GM12878 (cell line): ENCODE data around the gene EFHC1. TPM values are rescaled to one million over a fixed set of nuclear protein-coding genes. Genes with fewer than 3 reads are reported as not detected.

ENCODE experiments used
- ATAC-seq: fragments of 200-7000 bp; cut with Tn5 transposase; 3 replicates; pipeline ENCODE4 v1.9.1; 2020; ENCODE audit warnings: mild to moderate bottlenecking, moderate library complexity
- BruUV-seq: library from RNA; stranded (reverse); fragments of 400-500 nt; replicated peaks from 2 replicates; lab custom pipeline; 2021; lab: Mats Ljungman, UMichigan
- CTCF ChIA-PET: fragments of 300-600 bp; sonication (Branson Sonifier 250); formaldehyde crosslinking; extraction: SDS; loops from one replicate; lab custom pipeline; 2021; ENCODE audit warnings: inconsistent platforms; lab: Yijun Ruan, JAX
- POLR2A ChIA-PET: fragments of 350-600 bp; formaldehyde crosslinking; extraction: SDS; loops from one replicate; lab custom pipeline; 2021; ENCODE audit warnings: inconsistent platforms; lab: Charles Lee
- RAD21 ChIA-PET: fragments of 300-600 bp; sonication (Branson Sonifier 250); formaldehyde crosslinking; loops from one replicate; lab custom pipeline; 2023; ENCODE audit warnings: antibody characterized with exemption; ENCODE audit not compliant: unreplicated experiment; lab: Charles Lee
- SMC1A ChIA-PET: fragments of 300-600 bp; sonication (Branson Sonifier 250); formaldehyde crosslinking; loops from one replicate; lab custom pipeline; 2023; ENCODE audit not compliant: unreplicated experiment, uncharacterized antibody; lab: Charles Lee
- DNase-seq: peaks from one replicate; pipeline ENCODE4 v3.0.0-alpha.2; 2011; ENCODE audit warnings: low read depth, low spot score
- FAIRE-seq: peaks from 3 replicates; lab custom pipeline; 2011; peaks lifted over from hg19 to GRCh38; lab: Jason Lieb, UNC
- H2AFZ ChIP-seq: 2 replicates; pipeline ENCODE4 v1.6.0; 2011; ENCODE audit warnings: low read depth, low read length, control low read depth; ENCODE audit not compliant: control insufficient read depth
- H3K27ac ChIP-seq: 2 replicates; pipeline ENCODE4 v1.5.1; 2011; ENCODE audit warnings: control low read depth; ENCODE audit not compliant: control insufficient read depth, insufficient read depth
- H3K27me3 ChIP-seq, 2 experiments: replicated peaks in 1 of 2; 2 replicates each; pipeline versions ENCODE4 v1.6.0 to v1.6.1; 2011; ENCODE audit warnings: low read length in 1 of 2; ENCODE audit not compliant: control insufficient read depth in 2 of 2, insufficient read depth in 2 of 2
- H3K36me3 ChIP-seq, 2 experiments: 2 replicates each; pipeline ENCODE4 v1.5.1; 2011; ENCODE audit warnings: low read length in 1 of 2; ENCODE audit not compliant: control insufficient read depth in 2 of 2, insufficient read depth in 2 of 2
- H3K4me1 ChIP-seq: 2 replicates; pipeline ENCODE4 v1.6.1; 2011; ENCODE audit warnings: mild to moderate bottlenecking, low read length, moderate library complexity, mixed read lengths; ENCODE audit not compliant: control insufficient read depth, insufficient read depth
- H3K4me2 ChIP-seq: 2 replicates; pipeline ENCODE4 v1.6.0; 2011; ENCODE audit warnings: control low read depth; ENCODE audit not compliant: control insufficient read depth, insufficient read depth
- H3K4me3 ChIP-seq: fragments of 200-600 bp; sonication (generic); 2 replicates; pipeline ENCODE4 v1.5.1; 2016
- H3K79me2 ChIP-seq: 2 replicates; pipeline ENCODE4 v1.6.0; 2011; ENCODE audit warnings: low read length; ENCODE audit not compliant: control insufficient read depth, insufficient read depth
- H3K9ac ChIP-seq: 2 replicates; pipeline ENCODE4 v1.8.0; 2011; ENCODE audit warnings: low read length, control low read depth, mixed read lengths; ENCODE audit not compliant: control insufficient read depth, insufficient read depth
- H3K9me3 ChIP-seq: replicated peaks from 3 replicates; pipeline ENCODE4 v1.5.1; 2011; ENCODE audit warnings: mild to moderate bottlenecking, low read length; ENCODE audit not compliant: control insufficient read depth, insufficient read depth
- H4K20me1 ChIP-seq: 2 replicates; pipeline ENCODE4 v1.6.0; 2011; ENCODE audit not compliant: control insufficient read depth, insufficient read depth
- CBFB ChIP-seq: IDR thresholded peaks from 2 replicates; pipeline ENCODE4 v1.6.1; 2016; ENCODE audit warnings: antibody characterized with exemption, low read depth
- CBX5 ChIP-seq: sonication (generic); IDR thresholded peaks from 2 replicates; pipeline ENCODE4 v1.6.1; 2016; ENCODE audit warnings: low read depth, moderate library complexity, mild to moderate bottlenecking, inconsistent platforms
- DPF2 ChIP-seq: fragments of 450-650 bp; IDR thresholded peaks from 2 replicates; pipeline ENCODE4 v1.6.1; 2017; ENCODE audit warnings: mild to moderate bottlenecking
- MEF2B ChIP-seq: fragments of 450-650 bp; IDR thresholded peaks from 2 replicates; pipeline ENCODE4 v1.6.1; 2018; ENCODE audit warnings: mild to moderate bottlenecking, moderate library complexity; ENCODE audit not compliant: partially characterized antibody, poor library complexity, severe bottlenecking
- MTA2 ChIP-seq: fragments of 450-650 bp; IDR thresholded peaks from 2 replicates; pipeline ENCODE4 v1.6.1; 2016; ENCODE audit warnings: low read depth, mild to moderate bottlenecking, moderate library complexity
- NFYA ChIP-seq: IDR thresholded peaks from 2 replicates; pipeline ENCODE4 v1.6.1; 2011; ENCODE audit warnings: low read depth, mild to moderate bottlenecking, low read length, improper control_type of control experiment, borderline replicate concordance
- PAX8 ChIP-seq: fragments of 450-650 bp; IDR thresholded peaks from 2 replicates; pipeline ENCODE4 v1.6.1; 2017; ENCODE audit warnings: mild to moderate bottlenecking, moderate library complexity
- SPI1 ChIP-seq: IDR thresholded peaks from 2 replicates; pipeline ENCODE4 v1.6.1; 2011; ENCODE audit warnings: low read depth, mild to moderate bottlenecking, low read length, moderate library complexity, borderline replicate concordance; ENCODE audit not compliant: insufficient read depth
- ZBED1 ChIP-seq: IDR thresholded peaks from 2 replicates; pipeline ENCODE4 v1.6.1; 2016; ENCODE audit warnings: borderline replicate concordance
- WGBS: methylation state at CpG from one replicate; pipeline ENCODE4 v1.1.6; 2016; ENCODE audit warnings: low lambda C conversion rate; ENCODE audit not compliant: insufficient replicate concordance, insufficient coverage; ENCODE audit errors: missing lambda C conversion rate; 5-methylcytosine and 5-hydroxymethylcytosine counted together
- in situ Hi-C: fragments of 300-500 bp; cut with MboI; formaldehyde crosslinking; loops from 9 replicates; pipeline ENCODE4 v1.14.3; 2018; ENCODE audit warnings: mixed read lengths
- intact Hi-C: fragments of 100-400 bp; cut with micrococcal nuclease; formaldehyde crosslinking; loops from one replicate; pipeline ENCODE4 v1.14.2; 2022; ENCODE audit not compliant: unreplicated experiment
- polyA plus RNA-seq, 11 experiments: library from polyadenylated mRNA; depleted of rRNA in 4 of 11; unstranded in 6 of 11; stranded (reverse) in 5 of 11; fragments of >200 nt; fragmentation: Nextera tagmentation in 4 of 11; fragmentation: Illumina TruSeq in 1 of 11; extraction: Ambion mirVana in 4 of 11; extraction: Trizol in 1 of 11; gene quantifications; 1 replicate in 1 of 11; 2 replicates in 10 of 11; pipeline versions ENCODE4 v1.2.1 to v1.2.3, GENCODE V29; 2011 to 2016; ENCODE audit warnings: inconsistent platforms in 2 of 11, missing spikeins in 2 of 11, low read depth in 1 of 11
- total RNA-seq, 4 experiments: library from RNA; depleted of rRNA in 3 of 4; stranded (reverse); fragments of >200 nt in 3 of 4; fragmentation: Illumina TruSeq in 1 of 4; extraction: Trizol in 1 of 4; gene quantifications; 2 replicates each; pipeline versions ENCODE4 v1.2.1 to v1.2.3, GENCODE V29; 2013 to 2021
- TF ChIP-seq, protein P1 (sequence below): fragments of 450-650 bp; IDR thresholded peaks from 2 replicates; pipeline ENCODE4 v1.6.1; 2017; ENCODE audit warnings: mild to moderate bottlenecking, moderate library complexity

The EFHC1 gene
- total and polyA plus RNA-seq, 10 of the 15 experiments (the other 5 are each of a cell fraction or from before 2014, with no cell fraction given): 5.5 to 14.5 (median 8.8) TPM

DNA sequence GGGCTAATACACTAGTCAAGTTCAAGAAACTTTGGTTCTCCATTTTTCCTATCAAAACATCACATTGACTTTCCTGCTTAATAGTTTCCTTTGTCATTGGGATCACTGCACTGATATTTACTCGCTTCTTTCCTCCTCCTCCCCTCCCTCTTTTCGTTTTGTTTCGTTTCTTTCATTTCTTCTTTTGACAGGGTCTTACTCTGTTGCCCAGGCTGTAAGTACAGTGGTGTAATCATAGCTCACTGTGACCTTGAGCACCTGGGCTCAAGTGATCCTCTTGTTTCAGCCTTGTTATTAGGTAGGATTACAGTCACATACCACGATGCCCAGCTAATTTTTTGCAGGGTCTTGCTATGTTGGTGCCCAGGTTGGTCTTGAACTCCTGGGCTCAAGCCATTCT lies 45.9 kb upstream of the EFHC1 start:
- ChIA-PET SMC1A (interaction anchor here (1.4 to 8.6 kb wide), 4 partner anchors 9 to 58 kb away, joined by 3 to 70 read pairs (median 36); partner anchors contain the start of gene PAQR8), CTCF (interaction anchor here (0.7 to 5.1 kb wide), 7 partner anchors 9 to 111 kb away, joined by 3 to 21 read pairs (median 3); no protein-coding TSS in a partner anchor), POLR2A (interaction anchor here (0.6 to 5.2 kb wide), 5 partner anchors 11 to 770 kb away, joined by 3 to 28 read pairs (median 4); no protein-coding TSS in a partner anchor), RAD21 (interaction anchor here (1.9 to 5.1 kb wide), 2 partner anchors 10 to 15 kb away, joined by 9 to 32 read pairs; no protein-coding TSS in a partner anchor)
- no peak overlapping the region for H3K27ac ChIP-seq
- no peak overlapping the region for H3K4me2 ChIP-seq
- H3K4me1 ChIP-seq: peaks cover 26% of the 10 kb centered on the region
- WGBS: 96% methylated on average over 4 of the region's 4 CpGs
- no peak overlapping the region for H3K9ac ChIP-seq
- TF ChIP-seq ZBED1 (no peak), NFYA (no peak), MTA2 (no peak), MEF2B (no peak), DPF2 (no peak), PAX8 (no peak), SPI1 (no peak), CBX5 (no peak), CBFB (no peak)
- TF ChIP-seq, protein P1, sequence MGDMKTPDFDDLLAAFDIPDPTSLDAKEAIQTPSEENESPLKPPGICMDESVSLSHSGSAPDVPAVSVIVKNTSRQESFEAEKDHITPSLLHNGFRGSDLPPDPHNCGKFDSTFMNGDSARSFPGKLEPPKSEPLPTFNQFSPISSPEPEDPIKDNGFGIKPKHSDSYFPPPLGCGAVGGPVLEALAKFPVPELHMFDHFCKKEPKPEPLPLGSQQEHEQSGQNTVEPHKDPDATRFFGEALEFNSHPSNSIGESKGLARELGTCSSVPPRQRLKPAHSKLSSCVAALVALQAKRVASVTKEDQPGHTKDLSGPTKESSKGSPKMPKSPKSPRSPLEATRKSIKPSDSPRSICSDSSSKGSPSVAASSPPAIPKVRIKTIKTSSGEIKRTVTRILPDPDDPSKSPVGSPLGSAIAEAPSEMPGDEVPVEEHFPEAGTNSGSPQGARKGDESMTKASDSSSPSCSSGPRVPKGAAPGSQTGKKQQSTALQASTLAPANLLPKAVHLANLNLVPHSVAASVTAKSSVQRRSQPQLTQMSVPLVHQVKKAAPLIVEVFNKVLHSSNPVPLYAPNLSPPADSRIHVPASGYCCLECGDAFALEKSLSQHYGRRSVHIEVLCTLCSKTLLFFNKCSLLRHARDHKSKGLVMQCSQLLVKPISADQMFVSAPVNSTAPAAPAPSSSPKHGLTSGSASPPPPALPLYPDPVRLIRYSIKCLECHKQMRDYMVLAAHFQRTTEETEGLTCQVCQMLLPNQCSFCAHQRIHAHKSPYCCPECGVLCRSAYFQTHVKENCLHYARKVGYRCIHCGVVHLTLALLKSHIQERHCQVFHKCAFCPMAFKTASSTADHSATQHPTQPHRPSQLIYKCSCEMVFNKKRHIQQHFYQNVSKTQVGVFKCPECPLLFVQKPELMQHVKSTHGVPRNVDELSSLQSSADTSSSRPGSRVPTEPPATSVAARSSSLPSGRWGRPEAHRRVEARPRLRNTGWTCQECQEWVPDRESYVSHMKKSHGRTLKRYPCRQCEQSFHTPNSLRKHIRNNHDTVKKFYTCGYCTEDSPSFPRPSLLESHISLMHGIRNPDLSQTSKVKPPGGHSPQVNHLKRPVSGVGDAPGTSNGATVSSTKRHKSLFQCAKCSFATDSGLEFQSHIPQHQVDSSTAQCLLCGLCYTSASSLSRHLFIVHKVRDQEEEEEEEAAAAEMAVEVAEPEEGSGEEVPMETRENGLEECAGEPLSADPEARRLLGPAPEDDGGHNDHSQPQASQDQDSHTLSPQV: no peak
- DNase-seq: no peak
- no peak for FAIRE-seq
- intact Hi-C loops: no loop called here
- H3K79me2 ChIP-seq: peaks cover 10% of the 10 kb centered on the region; the same call in 1 of the 2 replicates
- no peaks in the 10 kb centered on the region for H3K27me3 ChIP-seq
- BruUV-seq: no TSS peak
- in situ Hi-C loops: no loop called here
- 0 out of 4 replicates have a peak, but pooled peaks cover 0 to 3% of the 10 kb centered on the region in 2 experiments for H3K36me3 ChIP-seq
- no peak for ATAC-seq
- H2AFZ ChIP-seq: no peak overlapping the region
- no peaks in the 10 kb centered on the region for H4K20me1 ChIP-seq
- peaks cover 4% of the 10 kb centered on the region; the same call in 2 of the 3 replicates for H3K9me3 ChIP-seq
- H3K4me3 ChIP-seq: no peak overlapping the region
